GM12873 (cell line): ENCODE data around the gene DHX9.

ENCODE experiments used
- CTCF ChIP-seq: IDR thresholded peaks from 2 replicates; pipeline ENCODE4 v1.5.1; 2012; ENCODE audit warnings: low read depth, mild to moderate bottlenecking, moderate library complexity, low read length, control low read depth; ENCODE audit not compliant: insufficient read depth; ENCODE audit errors: missing control alignments

The DHX9 gene

GRCh38 chr1:182855911-182856310, 16.8 kb downstream of the DHX9 start:
- TF ChIP-seq CTCF = no peak

GRCh38 chr1:182857212-182857611, 18.1 kb downstream of the DHX9 start:
- no peak for TF ChIP-seq CTCF

GRCh38 chr1:182860658-182861057, 21.5 kb downstream of the DHX9 start:
- TF ChIP-seq CTCF = no peak

- no peak for TF ChIP-seq CTCF
These were observed 22.8 kb downstream of the DHX9 start for GRCh38 chr1:182861994-182862393.

- TF ChIP-seq CTCF = no peak
These were observed 23.7 kb downstream of the DHX9 start for GRCh38 chr1:182862827-182863226.

- TF ChIP-seq CTCF = no peak
These were observed 24.8 kb downstream of the DHX9 start for GRCh38 chr1:182863940-182864339.

- no peak for TF ChIP-seq CTCF
These were observed 28.7 kb downstream of the DHX9 start for GRCh38 chr1:182867861-182868260.
